Colonic mucosa (tissue), 4 donors: ENCODE data around the gene MAGEA4. TPM values are rescaled to one million over a fixed set of nuclear protein-coding genes. Genes with fewer than 3 reads are reported as not detected.
"Not testable (repeated sequence)": the region's sequence is repeated elsewhere in the genome, so short reads cannot be mapped to it uniquely, and the experiment has no call there.

Source experiments
- DNase-seq: peaks from one replicate; pipeline ENCODE4 v3.0.0-alpha.2; 2020
- H3K27ac ChIP-seq: fragments of 200-600 bp; one replicate; pipeline ENCODE4 v1.8.0; 2021
- H3K27me3 ChIP-seq: fragments of 200-600 bp; one replicate; pipeline ENCODE4 v1.8.0; 2021
- H3K36me3 ChIP-seq: fragments of 200-600 bp; one replicate; pipeline ENCODE4 v1.8.0; 2021
- H3K4me1 ChIP-seq: fragments of 200-600 bp; one replicate; pipeline ENCODE4 v1.8.0; 2021; ENCODE audit warnings: mild to moderate bottlenecking
- H3K4me3 ChIP-seq: fragments of 200-600 bp; one replicate; pipeline ENCODE4 v1.8.0; 2021
- H3K9ac ChIP-seq, 2 donors: one replicate each; pipeline ENCODE4 v1.7.0; 2013; ENCODE audit warnings: control low read depth in 2 of 2, low read depth in 2 of 2, low read length in 2 of 2
- H3K9me3 ChIP-seq: fragments of 200-600 bp; one replicate; pipeline ENCODE4 v1.8.0; 2021
- intact Hi-C: fragments of 100-400 bp; cut with DNase I; formaldehyde crosslinking; loops from one replicate; pipeline ENCODE4 v1.14.1; 2022
- total RNA-seq, 2 donors: library from RNA; stranded (reverse); fragmentation: NEBNext Ultra II Directional in 1 of 2; extraction: Animal tissue kit (Norgen Biotek cat#: 25700) in 1 of 2; gene quantifications; one replicate each; pipeline ENCODE4 v1.2.1, GENCODE V29; 2021
- TF ChIP-seq, protein P1 (sequence below): fragments of 200-600 bp; IDR thresholded peaks from one replicate; pipeline ENCODE4 v1.8.0; 2022; ENCODE audit warnings: antibody characterized with exemption, mild to moderate bottlenecking
- donor health status: healthy.
- donor health status: DM: no; HTN: no; CAD: no.
- donor health status: DM: no; HTN: no; CAD: no.

Gene MAGEA4
- total RNA-seq, 2 donors from 2014 or later, result not detected

DNA sequence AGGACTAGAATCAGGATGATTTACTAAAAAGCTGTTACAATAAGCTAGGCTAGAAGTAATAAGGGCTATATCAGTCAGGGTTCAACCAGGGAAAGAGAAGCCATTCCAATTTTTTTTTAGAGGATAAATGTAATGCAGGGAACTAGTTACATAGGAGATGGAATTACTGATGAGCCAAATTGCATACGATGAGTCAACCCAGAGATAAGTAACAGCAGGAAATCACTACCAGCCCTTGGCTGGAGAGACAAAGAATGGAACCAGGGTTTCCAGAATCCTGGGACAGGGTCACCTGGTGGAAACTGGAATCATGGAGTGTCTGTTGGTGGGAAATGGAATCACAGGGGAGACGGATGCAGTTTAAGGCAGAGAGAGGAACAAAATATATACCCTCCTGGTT is 13.1 kb upstream of the MAGEA4 start:
- H3K4me1 ChIP-seq, result no peaks in the 10 kb centered on the region
- no peaks in the 10 kb centered on the region for H3K9me3 ChIP-seq
- no peaks in the 10 kb centered on the region for H3K36me3 ChIP-seq
- H3K27me3 ChIP-seq, result no peaks in the 10 kb centered on the region
- intact Hi-C loops, result no loop called here
- H3K9ac ChIP-seq, result no peak overlapping the region
- no peak for DNase-seq
- TF ChIP-seq, protein P1, sequence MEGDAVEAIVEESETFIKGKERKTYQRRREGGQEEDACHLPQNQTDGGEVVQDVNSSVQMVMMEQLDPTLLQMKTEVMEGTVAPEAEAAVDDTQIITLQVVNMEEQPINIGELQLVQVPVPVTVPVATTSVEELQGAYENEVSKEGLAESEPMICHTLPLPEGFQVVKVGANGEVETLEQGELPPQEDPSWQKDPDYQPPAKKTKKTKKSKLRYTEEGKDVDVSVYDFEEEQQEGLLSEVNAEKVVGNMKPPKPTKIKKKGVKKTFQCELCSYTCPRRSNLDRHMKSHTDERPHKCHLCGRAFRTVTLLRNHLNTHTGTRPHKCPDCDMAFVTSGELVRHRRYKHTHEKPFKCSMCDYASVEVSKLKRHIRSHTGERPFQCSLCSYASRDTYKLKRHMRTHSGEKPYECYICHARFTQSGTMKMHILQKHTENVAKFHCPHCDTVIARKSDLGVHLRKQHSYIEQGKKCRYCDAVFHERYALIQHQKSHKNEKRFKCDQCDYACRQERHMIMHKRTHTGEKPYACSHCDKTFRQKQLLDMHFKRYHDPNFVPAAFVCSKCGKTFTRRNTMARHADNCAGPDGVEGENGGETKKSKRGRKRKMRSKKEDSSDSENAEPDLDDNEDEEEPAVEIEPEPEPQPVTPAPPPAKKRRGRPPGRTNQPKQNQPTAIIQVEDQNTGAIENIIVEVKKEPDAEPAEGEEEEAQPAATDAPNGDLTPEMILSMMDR, result no peak
- no peak overlapping the region for H3K4me3 ChIP-seq
- no peak overlapping the region for H3K27ac ChIP-seq

DNA sequence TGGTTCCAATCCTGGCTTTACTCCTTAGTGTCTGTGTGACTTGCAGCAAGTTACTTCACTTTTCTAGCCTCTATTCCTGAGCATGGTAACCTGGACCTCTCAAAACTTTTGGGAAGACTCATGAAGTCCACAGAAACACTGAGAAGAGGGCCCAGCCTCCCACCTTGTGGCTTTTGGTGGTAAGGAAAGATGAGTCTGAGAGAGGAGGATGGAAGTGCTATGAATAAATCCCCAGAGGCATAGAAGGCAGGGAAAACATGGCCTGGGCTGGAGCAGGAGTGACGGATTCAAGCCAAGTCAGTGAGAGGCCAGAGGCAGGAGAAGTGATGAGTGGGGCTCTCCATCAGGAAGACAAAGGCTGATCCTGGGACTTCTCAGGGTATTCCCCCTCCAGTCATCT is 10.9 kb upstream of the MAGEA4 start:
- no peaks in the 10 kb centered on the region for H3K27me3 ChIP-seq
- no peak overlapping the region for H3K9ac ChIP-seq
- no peaks in the 10 kb centered on the region for H3K36me3 ChIP-seq
- intact Hi-C loops, result no loop called here
- no peaks in the 10 kb centered on the region for H3K9me3 ChIP-seq
- H3K4me3 ChIP-seq, result no peak overlapping the region
- no peak for DNase-seq
- TF ChIP-seq, protein P1, result no peak
- H3K4me1 ChIP-seq, result no peaks in the 10 kb centered on the region
- H3K27ac ChIP-seq, result no peak overlapping the region

DNA sequence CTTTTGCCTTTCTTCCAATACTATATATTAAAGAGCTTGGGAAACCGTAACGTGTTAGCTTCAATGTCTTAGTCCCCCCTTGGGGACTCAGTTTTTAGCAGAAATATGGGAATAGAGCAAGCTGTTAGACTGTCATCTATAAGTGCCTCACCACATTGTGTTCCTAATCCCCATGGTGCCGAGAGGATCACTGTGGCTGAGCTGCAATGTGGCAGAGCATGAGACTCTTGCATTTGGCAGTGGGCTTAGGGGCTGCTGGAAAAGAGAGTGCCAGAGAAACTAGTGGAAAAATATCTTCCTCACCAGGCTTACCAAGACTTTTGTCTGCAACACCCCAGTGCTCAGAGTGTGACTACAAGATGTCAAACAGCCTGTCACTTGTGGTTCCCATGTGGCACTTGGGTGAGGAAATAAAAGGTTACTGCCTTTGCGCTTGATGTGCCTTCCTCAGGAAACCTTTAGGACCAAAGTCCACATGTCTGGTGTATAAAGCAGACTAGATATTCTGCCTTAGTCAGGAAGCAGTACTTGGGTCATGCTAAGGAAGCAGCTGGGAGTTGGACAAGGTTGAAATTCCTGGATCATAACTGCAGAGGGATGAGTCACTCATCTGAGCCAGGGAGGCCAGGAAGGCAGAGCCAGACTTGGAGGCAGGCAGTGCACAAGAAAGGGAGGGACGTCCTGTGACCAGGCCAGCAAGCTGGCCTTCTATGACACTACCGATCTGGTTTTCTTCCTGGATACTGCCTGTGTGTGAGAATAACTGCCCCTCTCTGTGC is 9.7 kb upstream of the MAGEA4 start:
- DNase-seq, result peak; percentile 33
- Histone ChIP-seq H3K27me3 (no peaks in the 10 kb centered on the region), H3K4me3 (no peak overlapping the region), H3K4me1 (no peaks in the 10 kb centered on the region), H3K27ac (no peak overlapping the region), H3K36me3 (no peaks in the 10 kb centered on the region), H3K9me3 (no peaks in the 10 kb centered on the region), H3K9ac (no peak overlapping the region)
- TF ChIP-seq, protein P1, result no peak
- intact Hi-C loops, result no loop called here

DNA sequence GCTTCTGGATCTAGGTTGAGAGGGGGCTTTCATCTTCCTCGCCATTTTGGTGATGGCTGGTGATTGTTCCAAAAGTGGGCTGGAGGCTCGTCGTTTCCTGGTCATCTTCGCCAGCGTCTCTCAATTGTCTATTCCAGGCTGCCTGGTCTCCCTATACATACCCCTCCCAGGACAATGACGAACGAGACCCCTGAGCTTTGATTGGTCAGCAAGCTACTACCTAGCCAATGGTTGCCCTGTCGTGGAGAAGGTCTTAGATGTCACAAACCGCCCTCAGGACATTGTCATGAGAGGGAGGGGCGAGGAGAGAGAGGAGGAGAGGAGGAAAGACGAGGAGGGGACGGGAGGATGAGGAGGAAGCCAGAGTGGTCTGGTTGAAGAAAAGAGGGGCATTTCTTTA is 7.7 kb upstream of the MAGEA4 start:
- Histone ChIP-seq H3K9ac (no peak overlapping the region), H3K9me3 (no peaks in the 10 kb centered on the region), H3K4me3 (no peak overlapping the region), H3K36me3 (no peaks in the 10 kb centered on the region), H3K4me1 (no peaks in the 10 kb centered on the region), H3K27me3 (no peaks in the 10 kb centered on the region), H3K27ac (no peak overlapping the region)
- TF ChIP-seq, protein P1, result no peak
- intact Hi-C loops, result no loop called here
- DNase-seq, result no peak

DNA sequence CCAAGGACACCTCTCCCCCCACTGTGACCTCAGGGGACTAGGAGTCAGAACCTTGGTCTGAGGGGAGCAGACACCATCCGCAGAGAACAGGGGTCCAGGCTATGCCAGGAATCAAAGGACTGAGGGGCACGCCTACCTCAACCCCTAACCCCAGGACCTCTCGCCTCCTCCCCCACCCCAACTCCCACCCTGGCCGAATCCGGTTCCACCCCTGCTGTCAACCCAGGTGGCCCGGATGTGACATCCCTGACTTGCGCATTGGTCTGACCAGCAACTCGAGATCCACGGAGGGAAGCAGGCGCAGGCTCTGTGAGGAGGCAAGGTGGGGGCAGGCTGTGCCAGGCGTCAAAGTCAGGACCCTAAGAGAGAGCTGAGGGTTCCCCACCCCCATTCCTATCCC is 468 bp upstream of the MAGEA4 start:
- H3K9ac ChIP-seq, result no peak overlapping the region
- no peaks in the 10 kb centered on the region for H3K27me3 ChIP-seq
- TF ChIP-seq, protein P1, result no peak
- no peak overlapping the region for H3K27ac ChIP-seq
- no peaks in the 10 kb centered on the region for H3K4me1 ChIP-seq
- H3K9me3 ChIP-seq, result no peaks in the 10 kb centered on the region
- H3K36me3 ChIP-seq, result no peaks in the 10 kb centered on the region
- no peak for DNase-seq
- intact Hi-C loops, result no loop called here
- no peak overlapping the region for H3K4me3 ChIP-seq

DNA sequence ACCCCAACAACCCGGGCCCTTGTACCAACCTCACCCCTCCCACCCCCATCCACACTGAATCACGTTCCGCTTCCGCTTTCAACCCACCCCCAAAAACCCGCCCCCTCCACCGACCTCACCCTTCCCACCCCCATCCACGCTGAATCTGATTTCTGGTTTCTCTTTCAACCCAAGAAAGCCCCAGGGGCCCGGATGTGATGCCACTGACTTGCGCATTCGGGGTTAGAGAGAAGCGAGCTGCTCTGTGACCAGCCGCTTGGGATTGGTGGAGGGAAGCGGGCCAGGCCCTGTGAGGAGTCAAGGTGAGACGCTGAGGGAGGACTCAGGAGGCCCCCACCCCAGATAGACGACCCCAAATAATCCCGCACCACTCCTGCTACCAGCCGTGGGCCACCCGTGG is 6.0 kb downstream of the MAGEA4 start:
- DNase-seq, H3K27ac ChIP-seq, H3K27me3 ChIP-seq, H3K4me1 ChIP-seq, H3K4me3 ChIP-seq, H3K36me3 ChIP-seq, intact Hi-C loops, H3K9me3 ChIP-seq, H3K9ac ChIP-seq: not testable (repeated sequence)
